Tibial nerve (tissue), 3 donors: ENCODE measurements around the gene ADPRM.

ENCODE experiments used
- POLR2A ChIP-seq, 2 donors: fragments of 450-650 bp; IDR thresholded peaks; one replicate each; pipeline ENCODE4 v1.6.1; 2017; ENCODE audit warnings: antibody characterized with exemption in 2 of 2, mild to moderate bottlenecking in 2 of 2, moderate library complexity in 2 of 2
- TF ChIP-seq, protein P1 (sequence below), 5 experiments: fragments of 200-600 bp in 3 of 5; fragments of 450-650 bp in 2 of 5; sonication (generic) in 3 of 5; IDR thresholded peaks; one replicate each; pipeline ENCODE4 v1.5.1; 2016 to 2019; ENCODE audit warnings: antibody characterized with exemption in 5 of 5, mild to moderate bottlenecking in 3 of 5, moderate library complexity in 2 of 5

- TF ChIP-seq, protein P1, sequence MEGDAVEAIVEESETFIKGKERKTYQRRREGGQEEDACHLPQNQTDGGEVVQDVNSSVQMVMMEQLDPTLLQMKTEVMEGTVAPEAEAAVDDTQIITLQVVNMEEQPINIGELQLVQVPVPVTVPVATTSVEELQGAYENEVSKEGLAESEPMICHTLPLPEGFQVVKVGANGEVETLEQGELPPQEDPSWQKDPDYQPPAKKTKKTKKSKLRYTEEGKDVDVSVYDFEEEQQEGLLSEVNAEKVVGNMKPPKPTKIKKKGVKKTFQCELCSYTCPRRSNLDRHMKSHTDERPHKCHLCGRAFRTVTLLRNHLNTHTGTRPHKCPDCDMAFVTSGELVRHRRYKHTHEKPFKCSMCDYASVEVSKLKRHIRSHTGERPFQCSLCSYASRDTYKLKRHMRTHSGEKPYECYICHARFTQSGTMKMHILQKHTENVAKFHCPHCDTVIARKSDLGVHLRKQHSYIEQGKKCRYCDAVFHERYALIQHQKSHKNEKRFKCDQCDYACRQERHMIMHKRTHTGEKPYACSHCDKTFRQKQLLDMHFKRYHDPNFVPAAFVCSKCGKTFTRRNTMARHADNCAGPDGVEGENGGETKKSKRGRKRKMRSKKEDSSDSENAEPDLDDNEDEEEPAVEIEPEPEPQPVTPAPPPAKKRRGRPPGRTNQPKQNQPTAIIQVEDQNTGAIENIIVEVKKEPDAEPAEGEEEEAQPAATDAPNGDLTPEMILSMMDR (IDR thresholded peaks at IDR 0.05), result no peak
- no peak for TF ChIP-seq POLR2A (IDR thresholded peaks at IDR 0.05)
These were observed 43.4 kb upstream of the ADPRM start for GRCh38 chr17:10653987-10654386.
